GM18951 (cell line): ENCODE data around the gene SEC23IP.
"Not testable (repeated sequence)": the region's sequence is repeated elsewhere in the genome, so short reads cannot be mapped to it uniquely, and the experiment has no call there.

ENCODE experiments used
- POLR2A ChIP-seq: IDR thresholded peaks from 4 replicates; pipeline ENCODE4 v1.6.1; 2011; ENCODE audit warnings: mild to moderate bottlenecking; ENCODE audit not compliant: insufficient read length, insufficient read depth; ENCODE audit errors: extremely low read depth
- in situ Hi-C: fragments of 300-500 bp; cut with MboI; formaldehyde crosslinking; loops from one replicate; pipeline ENCODE4 v1.12.0; 2022; ENCODE audit warnings: low sequenced_read_pairs, mixed read lengths, inconsistent platforms; ENCODE audit not compliant: unreplicated experiment

SEC23IP gene

GRCh38 chr10:119893074-119893473, 544 bp downstream of the SEC23IP start:
- no peak for TF ChIP-seq POLR2A
- in situ Hi-C loops: no loop called here

- TF ChIP-seq POLR2A: no peak
- in situ Hi-C loops: no loop called here
Observed at GRCh38 chr10:119893845-119894427, 1.4 kb downstream of the SEC23IP start.

- in situ Hi-C loops: no loop called here
- no peak for TF ChIP-seq POLR2A
Observed at GRCh38 chr10:119896061-119896655, 3.6 kb downstream of the SEC23IP start.

- in situ Hi-C loops: no loop called here
- TF ChIP-seq POLR2A: no peak
Observed at GRCh38 chr10:119896937-119897770, 4.6 kb downstream of the SEC23IP start.

GRCh38 chr10:119898577-119898976, 6.0 kb downstream of the SEC23IP start:
- in situ Hi-C loops: no loop called here
- TF ChIP-seq POLR2A: no peak

GRCh38 chr10:119903946-119904666, 11.6 kb downstream of the SEC23IP start:
- no peak for TF ChIP-seq POLR2A
- in situ Hi-C loops: no loop called here

GRCh38 chr10:119907695-119908094, 15.2 kb downstream of the SEC23IP start:
- in situ Hi-C loops: not testable (repeated sequence)

GRCh38 chr10:119908166-119908565, 15.6 kb downstream of the SEC23IP start:
- in situ Hi-C loops: no loop called here
- no peak for TF ChIP-seq POLR2A

GRCh38 chr10:119910689-119911088, 18.2 kb downstream of the SEC23IP start:
- TF ChIP-seq POLR2A: no peak
- in situ Hi-C loops: no loop called here

GRCh38 chr10:119917777-119918176, 25.2 kb downstream of the SEC23IP start:
- TF ChIP-seq POLR2A: no peak
- in situ Hi-C loops: no loop called here

- no peak for TF ChIP-seq POLR2A
- in situ Hi-C loops: no loop called here
Observed at GRCh38 chr10:119919271-119919670, 26.7 kb downstream of the SEC23IP start.

GRCh38 chr10:119919826-119920225, 27.3 kb downstream of the SEC23IP start:
- TF ChIP-seq POLR2A: no peak
- in situ Hi-C loops: no loop called here

GRCh38 chr10:119928411-119928810, 35.9 kb downstream of the SEC23IP start:
- no peak for TF ChIP-seq POLR2A
- in situ Hi-C loops: no loop called here
